Middle frontal gyrus (tissue), 1 donor: ENCODE data around the gene PODN.

Source experiments
- DNase-seq: peaks from one replicate; pipeline ENCODE4 v3.0.0-alpha.2; 2015; ENCODE audit warnings: low spot score; ENCODE audit errors: extremely low spot score

Gene PODN

DNA sequence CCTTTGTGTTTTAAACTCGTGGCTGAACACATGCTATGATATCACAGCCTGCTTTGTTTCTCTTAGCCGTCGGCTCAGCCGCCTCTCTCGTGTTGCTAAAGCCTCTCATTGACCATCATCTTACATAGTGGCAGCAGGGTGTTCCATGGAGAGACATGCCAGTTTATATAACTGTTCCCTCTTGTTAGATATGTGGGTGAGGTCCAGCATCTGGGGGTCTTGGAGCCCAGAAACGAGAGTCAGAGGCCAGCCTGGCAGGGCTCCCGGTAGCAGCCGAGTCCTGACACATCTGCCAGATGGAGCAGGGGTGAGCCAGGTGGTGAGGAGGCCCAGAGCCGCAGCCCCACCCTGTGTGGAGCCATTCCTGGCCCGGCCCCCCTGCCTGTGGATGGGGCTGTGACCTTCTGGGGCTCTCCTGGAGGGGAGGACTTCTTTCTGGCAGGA is 11.9 kb downstream of the PODN start:
- no peak for DNase-seq

DNA sequence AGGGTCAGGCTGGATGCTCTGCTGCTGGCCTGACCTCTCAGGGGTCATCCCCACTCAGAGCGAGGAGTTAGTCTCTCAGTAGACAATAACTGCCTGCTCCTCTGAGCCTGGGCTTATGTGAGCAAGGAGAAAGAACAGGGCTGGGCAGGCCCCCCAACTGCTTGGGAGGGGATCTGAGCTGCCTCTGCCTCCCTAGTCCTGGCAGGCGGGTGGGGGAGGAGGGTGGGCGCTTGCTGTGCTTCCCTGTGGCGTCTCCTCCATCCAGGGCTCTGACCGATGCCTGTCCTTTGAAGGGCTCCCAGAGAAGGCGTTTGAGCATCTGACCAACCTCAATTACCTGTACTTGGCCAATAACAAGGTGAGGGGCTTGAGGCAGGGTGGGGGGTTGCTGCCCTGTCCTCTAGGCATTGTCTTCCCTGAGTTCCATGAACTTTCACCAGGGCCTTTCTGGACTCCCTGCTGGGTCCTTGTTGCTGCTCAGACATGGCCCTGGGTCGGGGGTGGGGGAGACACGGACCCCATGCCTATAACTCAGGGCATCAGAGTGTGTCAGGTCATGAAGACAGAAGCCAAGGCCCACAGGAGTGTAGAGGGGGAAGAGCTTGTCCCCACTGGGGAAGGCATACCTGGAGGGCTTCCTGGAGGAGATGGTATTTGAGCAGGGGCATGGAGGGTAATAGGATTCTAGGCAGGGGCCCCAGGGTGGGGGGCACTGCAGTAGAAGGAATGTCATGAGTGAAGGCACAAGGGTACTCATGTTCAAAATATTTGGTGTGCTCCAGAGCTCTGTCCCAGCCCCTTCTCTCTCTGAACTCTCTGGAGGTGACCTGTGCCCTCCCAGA is 12.5 kb downstream of the PODN start:
- DNase-seq = no peak

DNA sequence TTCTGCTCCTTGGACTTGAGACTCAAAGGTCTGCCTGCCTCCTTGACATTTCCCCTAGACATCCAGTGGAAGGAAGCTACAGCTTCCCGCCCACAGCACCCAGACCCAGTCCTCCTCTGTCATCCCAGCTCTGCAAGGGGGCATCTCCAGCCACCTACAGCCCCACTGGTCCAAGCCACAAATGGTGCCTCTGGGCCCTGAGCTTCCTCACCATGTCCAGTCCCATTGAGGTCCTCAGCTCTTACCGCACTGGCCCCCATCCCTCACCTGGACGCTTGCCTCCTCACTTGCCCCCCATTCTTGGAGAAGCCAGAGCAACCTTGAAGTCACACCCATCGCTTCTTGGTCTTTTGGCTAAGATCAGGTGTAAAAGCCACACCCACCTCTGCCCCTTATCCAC is 13.2 kb downstream of the PODN start:
- no peak for DNase-seq

DNA sequence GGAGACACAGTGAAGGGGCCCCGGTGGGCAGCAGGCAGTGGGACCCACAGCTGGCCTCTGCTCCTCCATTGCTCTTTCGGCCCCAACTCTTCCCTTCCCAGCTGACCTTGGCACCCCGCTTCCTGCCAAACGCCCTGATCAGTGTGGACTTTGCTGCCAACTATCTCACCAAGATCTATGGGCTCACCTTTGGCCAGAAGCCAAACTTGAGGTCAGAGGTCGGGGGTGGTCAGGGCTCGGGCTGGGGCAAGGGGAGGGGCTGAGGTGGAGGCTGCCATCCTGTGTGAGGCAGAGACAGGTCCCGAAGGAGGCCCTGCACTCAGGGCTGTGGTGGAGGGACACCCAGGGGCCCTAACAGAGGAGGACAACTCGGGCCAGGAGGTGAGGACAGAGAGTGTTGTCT is 13.7 kb downstream of the PODN start:
- DNase-seq = no peak

DNA sequence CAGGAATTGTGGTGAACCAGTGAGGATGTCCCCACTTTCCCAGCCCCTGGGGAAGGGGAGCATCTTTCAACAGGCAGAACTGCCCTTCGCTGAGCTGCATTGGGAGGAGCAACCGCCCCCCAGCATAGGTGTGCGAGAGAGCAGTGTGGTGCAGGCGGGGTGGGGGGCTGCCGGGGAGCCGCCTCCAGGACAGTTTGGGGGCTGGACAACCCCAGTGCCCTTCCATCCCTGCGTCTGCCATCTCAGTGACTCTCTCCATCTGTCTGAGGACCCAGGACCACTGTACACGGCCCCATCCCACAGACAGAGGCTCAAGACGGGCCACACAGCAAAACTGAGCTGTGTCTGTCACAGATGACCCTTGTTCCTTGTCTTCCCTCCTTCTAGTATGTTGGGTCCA is 14.2 kb downstream of the PODN start:
- DNase-seq = no peak

DNA sequence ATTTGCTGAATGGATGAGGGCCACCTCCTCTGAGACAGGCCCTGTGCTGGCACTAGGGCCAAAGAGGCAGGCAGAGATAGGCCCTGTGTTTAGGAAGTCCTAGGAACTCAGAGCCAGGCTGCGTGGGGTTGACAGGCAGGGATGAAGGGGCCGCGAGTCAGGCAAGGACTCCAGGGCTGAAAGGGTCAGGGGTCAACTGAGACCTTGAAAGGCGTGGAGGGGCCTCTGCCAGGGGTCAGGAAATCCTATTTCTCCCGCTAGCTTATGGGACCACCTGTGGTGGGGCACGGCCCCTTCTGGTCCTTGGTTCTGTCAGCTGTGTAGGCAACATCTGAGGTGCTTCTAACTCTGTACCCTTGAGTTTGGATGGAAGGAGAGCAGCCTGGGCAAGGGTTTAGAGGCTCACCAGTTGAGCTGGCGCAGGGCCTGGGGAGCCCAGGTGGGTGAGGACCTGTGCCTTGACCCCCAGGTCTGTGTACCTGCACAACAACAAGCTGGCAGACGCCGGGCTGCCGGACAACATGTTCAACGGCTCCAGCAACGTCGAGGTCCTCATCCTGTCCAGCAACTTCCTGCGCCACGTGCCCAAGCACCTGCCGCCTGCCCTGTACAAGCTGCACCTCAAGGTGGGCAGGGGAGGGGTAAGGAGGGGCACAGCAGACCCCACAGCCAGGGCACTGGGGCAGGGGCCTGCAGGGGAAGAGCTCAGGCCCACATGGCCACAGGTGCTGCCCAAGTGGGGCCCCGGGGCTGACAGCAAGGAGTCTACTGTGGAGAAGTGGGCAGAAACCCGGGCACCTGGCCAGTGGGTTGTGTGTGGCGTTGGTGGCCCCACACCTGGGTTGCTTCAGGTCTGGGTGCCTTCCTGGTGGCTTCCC is 14.9 kb downstream of the PODN start:
- no peak for DNase-seq

DNA sequence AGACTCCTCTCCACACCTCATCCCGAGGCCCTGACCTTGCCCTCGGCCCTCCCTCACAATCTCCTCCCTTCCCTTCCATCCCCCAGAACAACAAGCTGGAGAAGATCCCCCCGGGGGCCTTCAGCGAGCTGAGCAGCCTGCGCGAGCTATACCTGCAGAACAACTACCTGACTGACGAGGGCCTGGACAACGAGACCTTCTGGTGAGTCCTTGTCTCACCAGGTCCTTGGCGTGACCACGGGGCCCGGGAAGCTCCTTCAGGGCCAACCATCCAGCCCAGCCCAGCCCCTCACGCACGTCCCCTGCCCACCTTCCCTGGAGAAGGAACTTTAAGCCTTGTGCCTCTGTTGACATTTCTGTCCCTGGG is 15.6 kb downstream of the PODN start:
- DNase-seq = no peak

DNA sequence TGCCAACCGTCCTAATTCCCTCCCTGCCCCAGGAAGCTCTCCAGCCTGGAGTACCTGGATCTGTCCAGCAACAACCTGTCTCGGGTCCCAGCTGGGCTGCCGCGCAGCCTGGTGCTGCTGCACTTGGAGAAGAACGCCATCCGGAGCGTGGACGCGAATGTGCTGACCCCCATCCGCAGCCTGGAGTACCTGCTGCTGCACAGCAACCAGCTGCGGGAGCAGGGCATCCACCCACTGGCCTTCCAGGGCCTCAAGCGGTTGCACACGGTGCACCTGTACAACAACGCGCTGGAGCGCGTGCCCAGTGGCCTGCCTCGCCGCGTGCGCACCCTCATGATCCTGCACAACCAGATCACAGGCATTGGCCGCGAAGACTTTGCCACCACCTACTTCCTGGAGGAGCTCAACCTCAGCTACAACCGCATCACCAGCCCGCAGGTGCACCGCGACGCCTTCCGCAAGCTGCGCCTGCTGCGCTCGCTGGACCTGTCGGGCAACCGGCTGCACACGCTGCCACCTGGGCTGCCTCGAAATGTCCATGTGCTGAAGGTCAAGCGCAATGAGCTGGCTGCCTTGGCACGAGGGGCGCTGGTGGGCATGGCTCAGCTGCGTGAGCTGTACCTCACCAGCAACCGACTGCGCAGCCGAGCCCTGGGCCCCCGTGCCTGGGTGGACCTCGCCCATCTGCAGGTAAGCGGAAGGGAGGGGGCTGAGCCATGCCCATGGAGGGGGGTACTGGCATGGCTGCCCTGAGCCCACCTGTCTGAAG is 16.5 kb downstream of the PODN start:
- DNase-seq = no peak

DNA sequence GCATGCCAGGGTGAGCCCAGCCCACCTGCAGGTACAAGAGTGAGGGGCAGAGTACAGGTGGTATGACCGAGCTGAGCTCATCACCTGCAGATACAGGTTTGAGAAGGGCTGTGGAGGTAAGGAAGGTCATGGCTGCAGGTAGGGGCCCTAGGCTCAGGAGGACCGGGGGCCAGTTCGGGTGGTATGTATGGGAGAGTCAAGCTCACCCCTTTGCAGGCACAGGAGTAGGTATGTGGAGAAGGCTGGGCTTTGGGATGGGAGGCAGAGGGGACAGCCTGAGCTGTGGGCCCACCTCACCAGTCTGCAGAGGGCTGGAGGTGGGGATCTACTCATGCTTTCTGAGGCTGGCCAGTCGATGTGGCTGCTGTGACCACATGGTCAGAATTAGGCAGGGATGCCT is 17.2 kb downstream of the PODN start:
- DNase-seq = no peak

DNA sequence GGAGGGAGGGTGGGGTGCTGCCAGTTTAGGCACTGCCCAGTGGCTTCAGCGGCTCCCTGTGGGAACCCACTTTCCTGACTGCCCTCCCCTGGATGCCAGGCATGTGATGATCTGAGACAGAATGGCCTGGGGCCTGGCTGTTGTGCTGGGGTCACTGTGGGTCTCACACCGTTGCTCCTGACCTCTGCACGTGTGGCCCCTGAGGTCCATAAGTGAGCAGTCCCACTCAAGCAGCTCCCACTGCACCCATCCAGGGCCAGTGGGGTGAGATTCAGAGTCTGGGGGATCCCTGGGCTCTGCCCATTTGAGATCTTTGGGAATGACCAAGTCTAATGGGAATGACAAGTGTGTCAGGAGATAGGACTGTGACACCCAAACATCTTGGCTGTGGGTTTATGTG is 18.0 kb downstream of the PODN start:
- DNase-seq = no peak

DNA sequence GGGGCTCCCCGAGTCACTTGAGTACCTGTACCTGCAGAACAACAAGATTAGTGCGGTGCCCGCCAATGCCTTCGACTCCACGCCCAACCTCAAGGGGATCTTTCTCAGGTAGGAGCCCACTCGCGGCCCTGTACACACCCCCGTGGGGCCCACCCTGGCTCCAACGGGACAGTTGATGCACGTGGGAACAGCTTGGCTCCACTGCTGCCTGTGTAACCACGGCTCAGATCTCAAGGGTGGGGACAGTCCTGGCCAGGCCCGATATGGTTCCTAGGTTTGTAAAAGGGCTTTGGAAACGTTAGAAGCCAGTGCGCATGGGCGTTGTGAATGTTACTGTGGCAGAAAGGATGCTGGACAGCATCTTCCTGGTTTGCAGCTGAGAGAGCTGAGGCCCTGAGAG is 18.8 kb downstream of the PODN start:
- no peak for DNase-seq

DNA sequence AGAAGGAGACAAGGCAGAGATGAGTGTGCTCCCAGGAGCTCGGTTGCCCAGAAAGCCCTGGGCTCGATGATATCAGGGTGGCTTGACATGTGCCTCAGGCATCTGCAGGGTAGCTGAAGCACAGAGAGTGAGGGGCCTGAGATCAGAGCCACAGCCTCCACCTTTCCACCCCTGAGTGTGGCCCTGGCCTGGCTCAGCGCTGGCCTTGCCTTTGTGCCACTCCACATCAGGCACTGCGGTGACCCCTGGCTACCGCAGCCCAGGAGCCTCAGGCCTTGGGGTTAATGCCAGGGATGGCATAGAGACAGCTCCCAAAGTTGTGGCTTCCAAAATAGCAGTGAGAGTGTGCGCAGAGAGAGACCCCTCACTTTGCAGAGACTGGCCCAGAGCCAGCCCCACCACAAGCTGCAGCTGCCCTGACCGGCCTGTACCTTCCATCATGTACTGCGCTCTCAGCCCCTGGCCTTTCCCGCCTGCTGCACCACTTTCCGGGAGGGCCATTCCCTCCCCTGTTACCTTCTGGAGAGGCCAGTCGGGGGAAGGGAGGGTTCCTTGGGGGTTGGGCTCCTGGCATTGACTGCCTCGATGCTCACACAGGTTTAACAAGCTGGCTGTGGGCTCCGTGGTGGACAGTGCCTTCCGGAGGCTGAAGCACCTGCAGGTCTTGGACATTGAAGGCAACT is 19.5 kb downstream of the PODN start:
- no peak for DNase-seq

DNA sequence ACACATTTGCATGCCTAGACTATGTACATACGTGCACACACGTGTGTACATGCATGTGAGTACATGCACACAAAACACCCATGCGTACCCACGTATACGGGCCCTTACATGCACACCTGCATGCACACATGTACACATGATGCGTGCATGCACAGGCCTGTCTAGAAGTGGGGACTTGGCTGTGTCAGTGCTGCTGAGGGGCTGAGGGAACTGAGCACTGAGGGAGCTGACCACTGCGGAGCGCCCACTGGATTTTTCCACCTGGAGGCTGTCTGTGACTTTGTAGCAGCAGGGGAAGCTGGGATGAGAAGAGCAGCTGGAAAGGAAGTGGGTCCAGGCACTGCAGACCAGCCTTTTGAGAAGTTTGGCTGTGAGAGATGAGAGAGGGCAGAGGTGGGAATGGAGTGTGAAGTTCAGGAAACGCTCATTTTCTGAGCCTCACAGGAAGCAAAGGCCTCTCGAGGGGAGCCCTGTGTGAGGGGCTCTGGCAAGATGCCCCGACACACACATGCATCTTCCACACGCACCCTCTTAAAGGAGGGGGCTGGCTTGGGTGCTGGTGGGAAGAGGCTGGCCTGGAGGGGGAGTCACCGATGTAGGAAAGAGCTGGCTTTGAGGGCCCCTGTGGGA is 20.9 kb downstream of the PODN start:
- DNase-seq = no peak

DNA sequence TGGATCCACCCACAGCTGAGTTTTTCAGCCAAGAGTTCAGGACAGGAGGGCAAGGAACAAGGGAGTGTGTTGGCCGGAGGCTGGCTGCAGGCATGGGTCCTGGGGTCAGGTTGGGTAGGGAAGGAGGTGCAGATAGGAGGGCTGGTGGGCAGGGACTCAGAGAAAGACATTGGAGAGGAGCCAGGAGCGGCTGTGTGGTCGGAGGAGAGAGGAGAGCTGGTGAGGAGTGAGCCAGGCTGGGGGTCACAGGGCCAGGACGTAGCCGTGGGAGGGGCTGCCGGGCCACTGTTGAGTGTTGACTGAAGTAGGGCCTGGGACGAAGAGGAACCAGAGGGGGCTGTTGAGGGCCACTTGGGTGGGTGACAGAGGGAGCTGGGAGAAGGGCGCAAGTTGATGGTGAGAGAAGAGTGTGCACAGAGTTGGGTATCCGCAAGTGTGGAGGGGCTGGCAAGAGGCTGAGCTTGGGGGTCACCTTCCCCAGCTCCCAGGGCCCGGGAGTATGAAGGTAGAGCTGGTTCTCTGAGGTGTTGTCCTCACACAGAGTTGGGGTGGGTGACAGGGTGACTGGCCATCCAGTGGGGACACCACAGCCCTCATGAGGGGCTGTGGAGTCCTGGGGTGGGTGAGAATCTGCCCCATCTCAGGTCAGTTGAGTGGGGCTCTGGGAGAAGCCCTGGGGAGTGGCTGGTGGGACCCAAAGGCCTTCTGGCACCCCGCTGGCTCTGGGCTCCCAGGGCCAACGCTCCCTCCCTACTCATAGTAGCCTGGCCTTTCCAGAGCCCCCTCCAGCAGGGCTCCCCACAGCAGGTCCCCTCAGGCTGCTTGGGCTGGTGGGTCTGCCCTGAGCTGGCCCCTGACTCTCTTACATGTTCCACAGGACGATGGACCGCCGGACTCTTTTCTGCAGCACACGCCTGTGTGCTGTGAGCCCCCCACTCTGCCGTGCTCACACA is 21.9 kb downstream of the PODN start:
- DNase-seq = no peak

DNA sequence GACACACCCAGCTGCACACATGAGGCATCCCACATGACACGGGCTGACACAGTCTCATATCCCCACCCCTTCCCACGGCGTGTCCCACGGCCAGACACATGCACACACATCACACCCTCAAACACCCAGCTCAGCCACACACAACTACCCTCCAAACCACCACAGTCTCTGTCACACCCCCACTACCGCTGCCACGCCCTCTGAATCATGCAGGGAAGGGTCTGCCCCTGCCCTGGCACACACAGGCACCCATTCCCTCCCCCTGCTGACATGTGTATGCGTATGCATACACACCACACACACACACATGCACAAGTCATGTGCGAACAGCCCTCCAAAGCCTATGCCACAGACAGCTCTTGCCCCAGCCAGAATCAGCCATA is 22.6 kb downstream of the PODN start:
- DNase-seq = no peak

DNA sequence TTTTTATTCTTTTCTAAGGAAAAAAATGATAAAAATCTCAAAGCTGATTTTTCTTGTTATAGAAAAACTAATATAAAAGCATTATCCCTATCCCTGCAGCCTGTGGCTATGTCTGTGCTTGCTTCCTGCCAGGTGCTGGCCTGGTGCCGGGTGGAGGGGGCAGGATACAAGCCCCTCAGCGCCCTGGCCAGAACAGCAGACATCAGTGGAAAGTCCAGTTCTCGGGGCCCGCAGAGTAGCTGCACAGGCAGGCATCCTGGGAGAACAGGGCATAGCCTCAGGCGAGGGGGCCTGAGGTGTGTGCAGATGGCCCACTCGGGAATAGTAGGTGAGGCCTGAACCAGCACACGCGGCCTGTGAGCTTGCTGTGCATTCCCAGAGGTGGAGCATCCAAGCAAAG is 23.4 kb downstream of the PODN start:
- no peak for DNase-seq

DNA sequence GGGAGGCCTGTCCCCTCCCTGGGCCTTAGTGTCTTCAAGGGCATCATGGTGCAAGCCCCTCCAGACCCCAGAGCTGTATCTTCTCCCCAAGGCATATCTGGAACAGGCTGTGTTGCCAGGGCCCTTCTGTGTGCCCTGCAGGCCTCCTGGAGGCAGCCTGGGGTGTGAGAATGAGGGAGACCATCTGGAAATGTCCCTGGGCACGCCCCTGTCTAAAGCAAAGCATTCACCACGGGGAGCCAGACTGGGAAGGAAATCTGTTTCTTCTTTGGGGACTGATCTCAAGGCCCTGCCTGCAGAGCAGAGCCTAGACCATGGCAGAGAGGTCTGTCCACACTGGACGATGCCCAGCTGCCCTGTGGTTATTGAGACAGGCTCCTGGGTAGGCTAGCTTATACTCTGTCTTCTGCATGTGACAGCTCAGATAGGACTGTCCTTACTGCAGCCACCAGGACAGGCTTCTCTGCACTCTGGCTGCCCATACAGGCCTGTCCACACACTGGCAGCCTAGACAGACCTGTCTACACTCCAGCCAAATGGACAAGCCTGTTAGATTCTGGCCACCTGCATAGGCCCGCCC is 24.6 kb downstream of the PODN start:
- no peak for DNase-seq

DNA sequence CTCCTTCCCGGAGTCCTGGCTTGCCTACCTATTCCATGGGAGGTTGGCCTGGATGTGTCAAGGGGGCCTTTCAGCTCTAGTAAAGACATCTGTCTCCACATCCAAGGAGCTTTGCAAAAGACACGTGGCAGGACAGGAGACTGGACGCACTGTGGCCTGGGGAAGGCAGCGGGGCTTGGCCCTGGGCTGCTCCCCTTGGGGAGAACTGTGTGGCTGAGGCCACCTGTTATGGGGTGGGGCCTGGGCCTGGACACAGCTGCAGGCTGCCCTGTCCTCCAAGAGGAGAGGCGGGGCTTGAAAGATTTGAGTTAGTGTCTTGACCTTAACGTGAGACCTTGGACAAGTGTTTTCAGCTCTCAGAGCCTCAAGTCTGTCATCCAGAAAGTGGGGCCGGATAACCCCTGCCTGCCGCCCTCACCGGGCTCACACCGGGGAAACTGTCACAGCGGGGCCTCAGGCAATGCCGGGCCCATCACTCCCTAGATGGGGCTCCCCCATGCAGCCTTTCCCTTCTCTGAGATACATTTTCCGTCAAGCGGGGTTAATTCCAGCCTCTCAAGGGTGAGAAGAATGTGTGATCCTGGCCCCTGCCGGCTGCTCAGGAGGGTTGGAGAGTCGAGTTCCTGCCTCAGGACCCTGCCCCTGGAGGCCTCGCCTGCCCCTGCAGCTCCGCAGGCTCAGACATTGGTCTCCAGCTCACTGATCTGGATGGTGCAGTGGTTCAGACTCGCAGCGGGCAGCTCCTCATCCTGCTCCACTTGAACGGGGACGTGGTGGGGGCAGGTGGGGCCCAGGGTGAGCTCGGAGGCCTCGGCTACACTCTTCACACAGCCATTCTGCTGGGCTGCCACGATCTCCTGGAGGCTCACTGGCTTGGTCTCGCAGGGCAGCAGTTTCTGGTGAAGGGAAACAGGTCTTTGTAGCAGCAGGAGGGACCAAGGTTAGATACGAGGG is 25.6 kb downstream of the PODN start:
- no peak for DNase-seq
